H1 (cell line): ENCODE data around the gene EPM2A. TPM values are rescaled to one million over a fixed set of nuclear protein-coding genes. Genes with fewer than 3 reads are reported as not detected.
A peak's percentile ranks its signal among the peaks of the same experiment; 100 is the strongest.

Source experiments
- CTCF ChIA-PET: fragments of 300-600 bp; sonication (Branson Sonifier 250); formaldehyde crosslinking; loops from one replicate; lab custom pipeline; 2021; ENCODE audit not compliant: partially characterized antibody; lab: Charles Lee
- POLR2A ChIA-PET: fragments of 300-600 bp; sonication (Branson Sonifier 250); formaldehyde crosslinking; loops from one replicate; lab custom pipeline; 2021; ENCODE audit warnings: inconsistent platforms; ENCODE audit not compliant: partially characterized antibody; lab: Charles Lee
- DNase-seq, 2 experiments: peaks; one replicate each; pipeline versions ENCODE4 v3.0.0 to v3.0.0-alpha.2; 2010 to 2022; ENCODE audit warnings: low spot score in 2 of 2, low read depth in 1 of 2, mixed read lengths in 1 of 2
- FAIRE-seq: peaks from 2 replicates; lab custom pipeline; 2011; peaks lifted over from hg19 to GRCh38; lab: Jason Lieb, UNC
- H2AFZ ChIP-seq: 2 replicates; pipeline ENCODE4 v1.8.1; 2012; ENCODE audit warnings: low read length, inconsistent platforms
- H2AK5ac ChIP-seq: 2 replicates; pipeline ENCODE4 v1.6.1; 2013; ENCODE audit warnings: low read depth, low read length
- H2BK120ac ChIP-seq: replicated peaks from 2 replicates; pipeline ENCODE3; 2013; ENCODE audit warnings: low read depth, low read length, inconsistent platforms
- H2BK12ac ChIP-seq: 2 replicates; pipeline ENCODE4 v1.6.1; 2013; ENCODE audit warnings: low read depth, low read length
- H2BK15ac ChIP-seq: 2 replicates; pipeline ENCODE4 v1.6.1; 2013; ENCODE audit warnings: low read length
- H2BK20ac ChIP-seq: 2 replicates; pipeline ENCODE4 v1.6.1; 2013; ENCODE audit warnings: low read length
- H2BK5ac ChIP-seq: 2 replicates; pipeline ENCODE4 v1.6.1; 2013; ENCODE audit warnings: low read depth, low read length
- H3K14ac ChIP-seq: 2 replicates; pipeline ENCODE4 v1.6.1; 2013; ENCODE audit warnings: inconsistent platforms; ENCODE audit not compliant: insufficient read length
- H3K18ac ChIP-seq: 2 replicates; pipeline ENCODE4 v1.6.1; 2013; ENCODE audit warnings: low read length; ENCODE audit errors: extremely low read depth
- H3K23ac ChIP-seq: 2 replicates; pipeline ENCODE4 v1.6.1; 2013; ENCODE audit warnings: inconsistent platforms; ENCODE audit not compliant: insufficient read length
- H3K23me2 ChIP-seq: 2 replicates; pipeline ENCODE4 v1.6.1; 2013; ENCODE audit warnings: low read depth, low read length
- H3K27ac ChIP-seq: 2 replicates; pipeline ENCODE4 v1.6.1; 2011; ENCODE audit warnings: low read depth, low read length, inconsistent platforms
- H3K27me3 ChIP-seq, 4 experiments: replicated peaks in 1 of 4; 1 replicate in 1 of 4; 2 replicates in 3 of 4; pipeline versions ENCODE4 v1.6.1 to v1.8.1; 2011 to 2013; ENCODE audit warnings: low read length in 3 of 4, mild to moderate bottlenecking in 3 of 4, inconsistent platforms in 2 of 4, mixed read lengths in 2 of 4, moderate library complexity in 1 of 4; ENCODE audit not compliant: control insufficient read depth in 3 of 4, insufficient read depth in 3 of 4; ENCODE audit errors: extremely low read depth in 1 of 4
- H3K36me3 ChIP-seq, 4 experiments: 2 replicates each; pipeline versions ENCODE4 v1.6.1 to v1.8.1; 2011 to 2013; ENCODE audit warnings: mild to moderate bottlenecking in 4 of 4, low read length in 3 of 4, moderate library complexity in 2 of 4, control low read depth in 1 of 4, inconsistent platforms in 1 of 4; ENCODE audit not compliant: insufficient read depth in 4 of 4, control insufficient read depth in 2 of 4
- H3K4ac ChIP-seq: replicated peaks from 2 replicates; pipeline ENCODE3; 2013; ENCODE audit warnings: low read length, low read depth, mixed read lengths, inconsistent platforms; ENCODE audit not compliant: insufficient read length
- H3K4me1 ChIP-seq, 4 experiments: replicated peaks in 1 of 4; 1 replicate in 1 of 4; 2 replicates in 3 of 4; pipeline versions ENCODE4 v1.6.1 to v1.8.1; 2011 to 2013; ENCODE audit warnings: low read length in 3 of 4, inconsistent platforms in 2 of 4, mixed read lengths in 1 of 4; ENCODE audit not compliant: insufficient read depth in 4 of 4, control insufficient read depth in 3 of 4
- H3K4me2 ChIP-seq, 2 experiments: 2 replicates each; pipeline versions ENCODE4 v1.6.1 to v1.8.1; 2011 to 2013; ENCODE audit warnings: low read depth in 2 of 2, low read length in 2 of 2, control low read depth in 1 of 2, inconsistent platforms in 1 of 2, mild to moderate bottlenecking in 1 of 2; ENCODE audit not compliant: insufficient read depth in 1 of 2
- H3K4me3 ChIP-seq, 4 experiments: fragments of 200-600, 300-600 bp in 1 of 4; sonication (generic), shearing (Covaris generic), sonication (Bioruptor Twin) in 1 of 4; 2 replicates each; pipeline versions ENCODE4 v1.5.1 to v1.8.1; 2011 to 2016; ENCODE audit warnings: low read length in 4 of 4, low read depth in 3 of 4, control low read depth in 2 of 4, inconsistent platforms in 2 of 4, mild to moderate bottlenecking in 2 of 4, mixed read lengths in 1 of 4, moderate library complexity in 1 of 4; ENCODE audit not compliant: insufficient read depth in 2 of 4; ENCODE audit errors: extremely low read depth in 1 of 4
- H3K56ac ChIP-seq: replicated peaks from 2 replicates; pipeline ENCODE3; 2013; ENCODE audit warnings: low read depth, mild to moderate bottlenecking, mixed read lengths, low read length, inconsistent platforms; ENCODE audit not compliant: insufficient read length
- H3K79me1 ChIP-seq: 2 replicates; pipeline ENCODE4 v1.6.1; 2013; ENCODE audit warnings: low read depth, low read length, control low read depth
- H3K79me2 ChIP-seq, 2 experiments: 2 replicates each; pipeline versions ENCODE4 v1.6.1 to v1.8.1; 2012 to 2013; ENCODE audit warnings: low read length in 2 of 2, mild to moderate bottlenecking in 2 of 2, inconsistent platforms in 1 of 2; ENCODE audit not compliant: insufficient read depth in 2 of 2, control insufficient read depth in 1 of 2
- H3K9ac ChIP-seq, 4 experiments: replicated peaks in 1 of 4; 1 replicate in 1 of 4; 2 replicates in 3 of 4; pipeline versions ENCODE4 v1.6.1 to v1.8.1; 2011 to 2013; ENCODE audit warnings: low read depth in 3 of 4, low read length in 3 of 4, control low read depth in 2 of 4, mild to moderate bottlenecking in 2 of 4, moderate library complexity in 2 of 4, inconsistent platforms in 1 of 4; ENCODE audit errors: extremely low read depth in 1 of 4
- H3K9me3 ChIP-seq, 2 experiments: 2 replicates each; pipeline versions ENCODE4 v1.6.1 to v1.8.1; 2012 to 2013; ENCODE audit warnings: mild to moderate bottlenecking in 2 of 2, moderate library complexity in 2 of 2, control low read depth in 1 of 2, inconsistent platforms in 1 of 2, low read depth in 1 of 2, low read length in 1 of 2, mixed read lengths in 1 of 2; ENCODE audit not compliant: insufficient read depth in 2 of 2
- H4K20me1 ChIP-seq, 2 experiments: replicated peaks in 1 of 2; 2 replicates each; pipeline versions ENCODE3 to v1.8.1; 2011 to 2013; ENCODE audit warnings: inconsistent platforms in 2 of 2, low read length in 2 of 2, mild to moderate bottlenecking in 1 of 2; ENCODE audit not compliant: insufficient read depth in 2 of 2, control insufficient read depth in 1 of 2
- H4K5ac ChIP-seq: 2 replicates; pipeline ENCODE4 v1.6.1; 2013; ENCODE audit warnings: low read length, low read depth, mixed read lengths, inconsistent platforms; ENCODE audit not compliant: insufficient read length
- H4K8ac ChIP-seq: 2 replicates; pipeline ENCODE4 v1.8.0; 2013; ENCODE audit warnings: mild to moderate bottlenecking, moderate library complexity, low read length, inconsistent platforms; ENCODE audit not compliant: insufficient read depth; ENCODE audit errors: extremely low read depth
- H4K91ac ChIP-seq: replicated peaks from 2 replicates; pipeline ENCODE3; 2013; ENCODE audit warnings: low read length, mixed read lengths, inconsistent platforms; ENCODE audit not compliant: insufficient read length
- CBX8 ChIP-seq: fragments of 300-800, 300-1000 bp; sonication (generic); IDR thresholded peaks from 2 replicates; pipeline ENCODE4 v1.7.1; 2016; ENCODE audit warnings: low read depth, low read length, borderline replicate concordance
- EGR1 ChIP-seq: IDR thresholded peaks from 2 replicates; pipeline ENCODE4 v1.6.1; 2011; ENCODE audit warnings: low read depth, low read length, borderline replicate concordance
- KDM5A ChIP-seq: fragments of 200-600 bp; IDR thresholded peaks from 2 replicates; pipeline ENCODE4 v1.7.1; 2012; ENCODE audit warnings: mild to moderate bottlenecking, low read length, inconsistent platforms, mixed read lengths
- NRF1 ChIP-seq: IDR thresholded peaks from 2 replicates; pipeline ENCODE4 v1.6.1; 2011; ENCODE audit warnings: mild to moderate bottlenecking, low read depth, low read length, improper control_type of control experiment
- PHF8 ChIP-seq: fragments of 200-600 bp; sonication (generic); conservative IDR thresholded peaks from 2 replicates; pipeline ENCODE4 v1.7.1; 2012; ENCODE audit warnings: low read depth, mild to moderate bottlenecking, inconsistent platforms, low read length, moderate library complexity
- POLR2A ChIP-seq, 2 experiments: IDR thresholded peaks; 1 replicate in 1 of 2; 2 replicates in 1 of 2; pipeline ENCODE4 v1.6.1; 2011; ENCODE audit warnings: low read depth in 2 of 2, low read length in 2 of 2, mild to moderate bottlenecking in 2 of 2; ENCODE audit errors: control extremely low read depth in 1 of 2
- POLR2AphosphoS5 ChIP-seq: IDR thresholded peaks from 2 replicates; pipeline ENCODE4 v1.6.1; 2011; ENCODE audit warnings: low read depth, low read length
- RAD21 ChIP-seq, 2 experiments: IDR thresholded peaks in 1 of 2; conservative IDR thresholded peaks in 1 of 2; 2 replicates each; pipeline ENCODE4 v1.6.1; 2011; ENCODE audit warnings: low read depth in 2 of 2, low read length in 2 of 2, improper control_type of control experiment in 1 of 2, inconsistent platforms in 1 of 2, mild to moderate bottlenecking in 1 of 2, moderate library complexity in 1 of 2
- SP1 ChIP-seq: IDR thresholded peaks from 2 replicates; pipeline ENCODE4 v1.6.1; 2011; ENCODE audit warnings: low read depth, low read length
- TAF1 ChIP-seq: IDR thresholded peaks from 2 replicates; pipeline ENCODE4 v1.6.1; 2011; ENCODE audit warnings: mild to moderate bottlenecking, low read depth, low read length
- ZNF274 ChIP-seq: IDR thresholded peaks from 2 replicates; pipeline ENCODE4 v1.7.0; 2012; ENCODE audit warnings: low read length, borderline replicate concordance; ENCODE audit errors: extremely low read depth
- WGBS, 2 experiments: shearing (Covaris generic) in 1 of 2; methylation state at CpG; one replicate each; pipeline versions ENCODE4 v1.1.6 to v1.1.7; 2013 to 2015; ENCODE audit warnings: low lambda C conversion rate in 2 of 2, mixed read lengths in 2 of 2, inconsistent platforms in 1 of 2, low coverage in 1 of 2, missing lambda C conversion rate in 1 of 2; ENCODE audit not compliant: insufficient replicate concordance in 2 of 2, insufficient coverage in 1 of 2, insufficient read length in 1 of 2; ENCODE audit errors: extremely low coverage in 1 of 2, missing lambda C conversion rate in 1 of 2; 5-methylcytosine and 5-hydroxymethylcytosine counted together
- polyA plus RNA-seq, 7 experiments: library from polyadenylated mRNA; depleted of rRNA in 3 of 7; stranded (reverse) in 5 of 7; unstranded in 2 of 7; fragments of >200 nt in 5 of 7; fragments of 200-250 nt in 2 of 7; gene quantifications; 1 replicate in 5 of 7; 2 replicates in 1 of 7; 4 replicates in 1 of 7; pipeline versions ENCODE4 v1.2.1 to v1.2.3, GENCODE V29; 2011 to 2013; ENCODE audit warnings: missing spikeins in 2 of 7, mixed read lengths in 2 of 7
- total RNA-seq: library from RNA; stranded (reverse); fragmentation: NEBNext Ultra II Directional; extraction: Animal tissue kit (Norgen Biotek cat#: 25700); gene quantifications from 2 replicates; pipeline ENCODE4 v1.2.1, GENCODE V29; 2021

EPM2A gene
- total and polyA plus RNA-seq, 2 of the 8 experiments (the other 6 are each of a cell fraction or from before 2014, with no cell fraction given), result 2.3 to 6.2 TPM

DNA sequence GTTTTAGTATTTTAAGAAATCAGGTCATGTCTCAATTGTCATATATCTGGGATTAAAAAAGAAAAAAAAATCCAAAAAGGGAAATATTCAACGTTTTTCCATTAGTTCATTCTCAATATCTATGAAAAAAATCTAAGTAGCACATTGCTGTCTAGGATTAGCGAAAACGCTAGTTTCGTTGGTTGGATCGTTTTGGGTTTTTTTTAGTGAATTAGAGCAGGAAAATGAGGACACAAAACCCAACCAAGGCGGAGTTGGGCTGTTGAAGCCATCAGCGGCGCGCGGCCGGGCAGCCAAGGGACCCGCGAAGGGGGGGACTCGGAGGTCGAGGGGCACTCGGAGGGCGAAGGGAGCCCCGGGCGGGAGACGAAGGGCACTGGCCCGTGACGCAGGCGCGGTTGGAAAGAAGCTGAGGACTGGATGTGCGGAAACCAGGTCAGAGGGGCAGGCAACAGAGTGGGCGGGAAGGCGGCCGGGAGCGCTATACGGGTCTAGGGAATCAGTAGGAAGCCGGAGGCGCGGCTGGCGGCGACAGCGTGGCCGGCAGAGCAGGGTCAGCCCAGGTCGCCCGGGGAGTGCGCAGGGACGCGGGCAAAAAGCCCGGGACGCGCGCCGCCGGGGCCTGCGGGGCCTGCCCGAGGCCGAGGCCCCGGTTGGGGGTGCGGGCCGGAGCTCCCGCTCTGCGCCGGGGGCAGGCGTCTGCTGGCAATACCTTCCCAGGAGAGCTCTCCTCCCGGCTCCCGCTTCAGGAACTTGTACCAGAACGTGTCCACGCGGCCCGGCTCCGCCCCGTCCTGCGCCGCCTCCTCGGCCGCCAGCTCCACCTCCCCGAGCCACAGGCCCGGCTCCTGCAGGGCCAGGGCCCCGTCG, 599 bp downstream of the EPM2A start:
- H3K18ac ChIP-seq, result no peak overlapping the region; the same call in 1 of the 2 replicates
- peak overlapping the region; percentile 74 for H4K91ac ChIP-seq
- peaks cover 0 to 5% of the 10 kb centered on the region in 2 experiments; a peak in 1 of 4 replicates for H3K79me2 ChIP-seq
- WGBS, 2 experiments, result 1% methylated on average over 64 of the region's 74 CpGs; no CpG with 5 or more reads in 1 of the 2 experiments
- H3K79me1 ChIP-seq, result no peaks in the 10 kb centered on the region
- peak; percentile 80 to 88 for DNase-seq
- H3K4me1 ChIP-seq, result peaks cover 0 to 5% (median 0%) of the 10 kb centered on the region in 4 experiments; a peak in 2 of 7 replicates
- H2BK12ac ChIP-seq, result no peak overlapping the region
- no peaks in the 10 kb centered on the region for H4K20me1 ChIP-seq
- peak overlapping the region; percentile 73 to 86 for H3K4me2 ChIP-seq
- peak overlapping the region; percentile 60; the same call in 1 of the 2 replicates for H2BK5ac ChIP-seq
- no peak overlapping the region for H2BK20ac ChIP-seq
- peak overlapping the region; percentile 64; the same call in 1 of the 2 replicates for H2AFZ ChIP-seq
- FAIRE-seq, result no peak
- H4K8ac ChIP-seq, result peak overlapping the region; percentile 98
- no peak overlapping the region for H2AK5ac ChIP-seq
- no peak overlapping the region for H2BK120ac ChIP-seq
- POLR2A ChIA-PET, result interaction anchor here (0.8 to 3.0 kb wide), 24 partner anchors 10 to 1448 kb away, joined by 3 to 44 read pairs (median 4); partner anchors contain the start of genes FBXO30 and SHPRH
- H4K5ac ChIP-seq, result peak overlapping the region; percentile 98
- H3K4me3 ChIP-seq, result peak overlapping the region; percentile 53 to 75 (median 60)
- H3K56ac ChIP-seq, result peak overlapping the region; percentile 82
- CTCF ChIA-PET, result interaction anchor here (0.6 to 1.3 kb wide), 2 partner anchors 28 to 32 kb away, joined by 3 read pairs; no protein-coding TSS in a partner anchor
- no peak overlapping the region for H3K23ac ChIP-seq
- no peaks in the 10 kb centered on the region for H3K36me3 ChIP-seq
- peaks cover 4% of the 10 kb centered on the region; the same call in 1 of the 2 replicates for H3K23me2 ChIP-seq
- H3K27me3 ChIP-seq, result no peaks in the 10 kb centered on the region
- no peak overlapping the region for H3K14ac ChIP-seq
- H3K9ac ChIP-seq, result peak overlapping the region; percentile 79 to 96 (median 89)
- peak overlapping the region; percentile 85 for H3K27ac ChIP-seq
- H3K9me3 ChIP-seq, result no peaks in the 10 kb centered on the region
- no peak overlapping the region for H3K4ac ChIP-seq
- H2BK15ac ChIP-seq, result no peak overlapping the region
- peak; percentile 91 for TF ChIP-seq TAF1
- 0 out of 2 replicates have a peak, but pooled peaks have one; percentile 12 for TF ChIP-seq NRF1
- no peak for TF ChIP-seq ZNF274
- TF ChIP-seq SP1, result peak; percentile 86
- 0 out of 4 replicates have a peak, but pooled peaks of 1 of the 2 experiments have one; percentile 1 for TF ChIP-seq RAD21 (IDR thresholded peaks at IDR 0.05 in 1 of 2, conservative IDR thresholded peaks at IDR 0.05 in 1 of 2; ENCODE audit: low read depth in 2 of 2, low read length in 2 of 2)
- peak; percentile 96 for TF ChIP-seq POLR2AphosphoS5
- TF ChIP-seq CBX8, result no peak
- peak; percentile 79; the same call in 1 of the 2 replicates for TF ChIP-seq PHF8
- TF ChIP-seq POLR2A (IDR thresholded peaks at IDR 0.05; ENCODE audit: control extremely low read depth in 1 of 2, low read depth in 2 of 2, low read length in 2 of 2), result peak; percentile 56 to 97
- no peak for TF ChIP-seq KDM5A
- TF ChIP-seq EGR1, result peak; percentile 73
